ENCODE measurements around the gene FGD4. TPM values are rescaled to one million over a fixed set of nuclear protein-coding genes. Genes with fewer than 3 reads are reported as not detected.
A peak's percentile ranks its signal among the peaks of the same experiment; 100 is the strongest.

The FGD4 gene
- total and polyA plus RNA-seq, 9 of the 15 experiments (the other 6 are each of a cell fraction or from before 2014, with no cell fraction given), result 0.05 to 0.51 (median 0.27) TPM

DNA sequence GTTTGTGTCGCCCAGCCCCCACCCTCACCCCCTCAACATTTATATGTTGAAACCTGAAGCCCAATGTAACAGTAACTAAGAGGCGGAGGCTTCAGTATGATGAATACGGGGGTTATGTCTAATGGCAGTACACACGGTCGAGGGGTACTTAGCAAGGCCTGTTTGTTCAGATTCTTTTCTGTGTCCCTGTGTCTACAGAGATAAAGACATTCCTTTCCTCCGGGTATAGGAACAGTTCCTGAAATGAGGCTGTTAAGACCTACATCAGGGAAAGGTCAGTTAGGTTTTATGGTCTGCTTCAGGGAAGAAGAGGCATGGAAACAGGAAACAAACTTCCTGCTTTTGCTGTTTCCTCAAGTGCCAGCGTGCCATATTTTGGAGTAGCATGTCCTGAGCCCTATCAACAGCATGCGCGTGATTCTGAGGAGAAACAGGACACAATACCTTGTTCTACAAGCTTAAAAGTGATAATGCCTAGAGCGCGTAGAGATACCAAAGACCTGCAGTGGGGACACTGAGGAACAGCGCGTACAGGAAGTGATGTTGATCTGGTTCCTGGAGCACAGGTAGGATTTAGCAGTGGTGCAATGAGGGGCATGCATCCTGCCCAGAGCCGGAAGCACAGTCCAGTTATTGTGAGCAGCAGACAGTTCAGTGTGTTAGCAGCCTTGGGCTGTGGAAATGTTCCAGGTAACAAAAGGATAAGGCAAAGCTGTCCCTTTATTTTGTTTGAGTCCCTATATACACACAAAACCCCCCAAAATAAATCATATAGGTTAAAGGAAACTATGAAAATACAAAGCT is 47.2 kb downstream of the FGD4 start:
- TF ChIP-seq TAL1 (IDR thresholded peaks at IDR 0.05) (peak; percentile 41; the same call in 1 of the 2 replicates), ZKSCAN3 (CRISPR knock-in tag; IDR thresholded peaks at IDR 0.05) (no peak), FOXJ3 (CRISPR knock-in tag; IDR thresholded peaks at IDR 0.05) (no peak), FOXA3 (CRISPR knock-in tag; conservative IDR thresholded peaks at IDR 0.05 in 1 of 2, IDR thresholded peaks at IDR 0.05 in 1 of 2) (peak in 1 of 2 experiments; percentile 86; a peak in 3 of 4 replicates), TCF3 (CRISPR knock-in tag; IDR thresholded peaks at IDR 0.05) (peak; percentile 18; the same call in 1 of the 2 replicates), CBFA2T3 (IDR thresholded peaks at IDR 0.05) (peak; percentile 18; the same call in 1 of the 2 replicates), FOXA1 (IDR thresholded peaks at IDR 0.05; ENCODE audit: borderline replicate concordance) (0 out of 2 replicates have a peak, but pooled peaks have one; percentile 48)
- Histone ChIP-seq H3K4me3 (no peak overlapping the region), H3K79me2 (ENCODE audit: control insufficient read depth, insufficient read depth, low read length) (no peaks in the 10 kb centered on the region), H3K4me1 (replicated peaks in 1 of 2; ENCODE audit: control insufficient read depth in 2 of 2, insufficient read depth in 2 of 2, low read length in 2 of 2) (0 out of 5 replicates have a peak, but pooled peaks cover 0 to 4% of the 10 kb centered on the region in 2 experiments), H3K36me3 (ENCODE audit: control insufficient read depth, insufficient read depth, low read length) (no peaks in the 10 kb centered on the region), H3K9me1 (ENCODE audit: control insufficient read depth, insufficient read depth, low read length) (no peaks in the 10 kb centered on the region), H3K4me2 (ENCODE audit: insufficient read depth, low read length) (no peak overlapping the region), H3K27me3 (ENCODE audit: control insufficient read depth in 2 of 2, insufficient read depth in 2 of 2, low read length in 2 of 2) (peaks cover 0 to 3% of the 10 kb centered on the region in 2 experiments; a peak in 3 of 5 replicates), H3K9me3 (replicated peaks; ENCODE audit: control insufficient read depth, insufficient read depth, low read depth, low read length) (no peaks in the 10 kb centered on the region), H4K20me1 (replicated peaks; ENCODE audit: control insufficient read depth, insufficient read depth, low read length) (no peaks in the 10 kb centered on the region), H3K27ac (ENCODE audit: extremely low read depth, low read depth, low read length) (no peak overlapping the region), H2AFZ (ENCODE audit: low read depth, low read length) (peak overlapping the region; percentile 52; the same call in 1 of the 2 replicates), H3K9ac (ENCODE audit: insufficient read depth in 1 of 2, low read depth in 2 of 2, low read length in 2 of 2) (no peak overlapping the region)
- POLR2A ChIA-PET, result no interaction called here
- CTCF ChIA-PET (ENCODE audit: low intra/inter-chr PET ratio), result no interaction called here
- BruUV-seq (replicated peaks), result no TSS peak
- FAIRE-seq (peak; percentile 11), DNase-seq (ENCODE audit: extremely low read depth in 1 of 4, low spot score in 3 of 4) (no peak), ATAC-seq (no peak)
- intact Hi-C loops (cut with micrococcal nuclease) (no loop called here), in situ Hi-C loops (cut with MboI) (no loop called here)
- 40% methylated on average over 14 of the region's 14 CpGs for WGBS (ENCODE audit: insufficient coverage, low coverage, missing lambda C conversion rate)

All from K562 (cell line).